Kidney (tissue), 14 donors: ENCODE measurements around the gene ZNF892. TPM values are rescaled to one million over a fixed set of nuclear protein-coding genes. Genes with fewer than 3 reads are reported as not detected.

Experiments used
- DNase-seq, 5 donors: peaks; one replicate each; pipeline ENCODE4 v3.0.0-alpha.2; 2013 to 2020
- FAIRE-seq: peaks from 2 replicates; lab custom pipeline; 2012; peaks lifted over from hg19 to GRCh38; lab: Jason Lieb, UNC
- H3K27ac ChIP-seq, 2 donors: one replicate each; pipeline ENCODE4 v1.7.0; 2013; ENCODE audit warnings: low read depth in 2 of 2, low read length in 2 of 2, inconsistent platforms in 1 of 2
- H3K27me3 ChIP-seq: one replicate; pipeline ENCODE4 v1.7.1; 2013; ENCODE audit warnings: low read length, inconsistent platforms; ENCODE audit not compliant: control insufficient read depth, insufficient read depth
- H3K36me3 ChIP-seq, 3 donors: one replicate each; pipeline versions ENCODE4 v1.7.0 to v1.7.1; 2013; ENCODE audit warnings: low read length in 3 of 3, control low read depth in 1 of 3, inconsistent platforms in 1 of 3; ENCODE audit not compliant: insufficient read depth in 3 of 3, control insufficient read depth in 2 of 3
- H3K4me1 ChIP-seq, 3 donors: one replicate each; pipeline versions ENCODE4 v1.7.0 to v1.7.1; 2013; ENCODE audit warnings: low read length in 3 of 3, inconsistent platforms in 1 of 3, low read depth in 1 of 3; ENCODE audit not compliant: control insufficient read depth in 2 of 3, insufficient read depth in 2 of 3
- H3K4me3 ChIP-seq, 3 donors: one replicate each; pipeline versions ENCODE4 v1.7.0 to v1.8.1; 2013; ENCODE audit warnings: low read length in 3 of 3, control low read depth in 1 of 3, inconsistent platforms in 1 of 3
- H3K9ac ChIP-seq, 3 donors: one replicate each; pipeline versions ENCODE4 v1.7.0 to v1.7.1; 2013; ENCODE audit warnings: low read length in 3 of 3, control low read depth in 1 of 3, inconsistent platforms in 1 of 3
- H3K9me3 ChIP-seq, 3 donors: one replicate each; pipeline versions ENCODE4 v1.7.0 to v1.7.1; 2013; ENCODE audit warnings: low read length in 3 of 3, control low read depth in 1 of 3, inconsistent platforms in 1 of 3; ENCODE audit not compliant: control insufficient read depth in 2 of 3, insufficient read depth in 1 of 3
- intact Hi-C: fragments of 100-400 bp; cut with DNase I; formaldehyde crosslinking; loops from one replicate; pipeline ENCODE4 v1.11.1; 2022
- polyA plus RNA-seq: library from polyadenylated mRNA; stranded (reverse); fragments of 350-450 nt; fragmentation: Illumina TruSeq; extraction: RNeasy Lipid Tissue Mini Kit (QIAGEN cat#74804); gene quantifications from one replicate; pipeline ENCODE4 v1.2.3, GENCODE V29; 2014; ENCODE audit warnings: low read depth, low replicate concordance; ENCODE audit not compliant: insufficient read depth
- total RNA-seq: library from RNA; stranded (reverse); fragmentation: NEBNext Ultra II Directional; extraction: Animal tissue kit (Norgen Biotek cat#: 25700); gene quantifications from one replicate; pipeline ENCODE4 v1.2.1, GENCODE V29; 2021
- TF ChIP-seq, protein P1 (sequence below): IDR thresholded peaks from 3 replicates; pipeline ENCODE4 v1.5.1; 2012; ENCODE audit warnings: mild to moderate bottlenecking, moderate library complexity, borderline replicate concordance; ENCODE audit not compliant: insufficient read depth; ENCODE audit errors: extremely low read depth
- donor health status: control.
- donor health status: control.
- donor health status: control.
- donor health status: control.
- donor health status: control.
- donor health status: DM: yes; HTN: yes; CAD: no.
- donor health status: Normal renal cell carcinoma (clear cell type).

Gene ZNF892
- total and polyA plus RNA-seq, 2 donors from 2014 or later = 0.34 to 6.2 TPM

GRCh38 chr2:95159690-95160449 is 47.5 kb upstream of the ZNF892 start, which contains the start of gene ZNF514:
ZNF514 (minus strand) TSS chr2:95159848; CDS start chr2:95153253, 6,595 bp downstream.
- FAIRE-seq = no peak
- intact Hi-C loops = no loop called here
- H3K4me1 ChIP-seq = peaks cover 0 to 18% (median 0%) of the 10 kb centered on the region in 3 donors
- no peaks in the 10 kb centered on the region for H3K9me3 ChIP-seq
- H3K4me3 ChIP-seq = peak within 1 kb of the TSS; percentile 72 to 83 (median 79)
- peak within 1 kb of the TSS; percentile 41 to 77 for H3K27ac ChIP-seq
- H3K27me3 ChIP-seq = no peaks in the 10 kb centered on the region
- peak within 1 kb of the TSS; percentile 30 to 83 (median 43) for H3K9ac ChIP-seq
- DNase-seq = peak; percentile 63 to 91 (median 86)
- H3K36me3 ChIP-seq = peaks cover 0 to 9% (median 0%) of the 10 kb centered on the region in 3 donors
- TF ChIP-seq, protein P1, sequence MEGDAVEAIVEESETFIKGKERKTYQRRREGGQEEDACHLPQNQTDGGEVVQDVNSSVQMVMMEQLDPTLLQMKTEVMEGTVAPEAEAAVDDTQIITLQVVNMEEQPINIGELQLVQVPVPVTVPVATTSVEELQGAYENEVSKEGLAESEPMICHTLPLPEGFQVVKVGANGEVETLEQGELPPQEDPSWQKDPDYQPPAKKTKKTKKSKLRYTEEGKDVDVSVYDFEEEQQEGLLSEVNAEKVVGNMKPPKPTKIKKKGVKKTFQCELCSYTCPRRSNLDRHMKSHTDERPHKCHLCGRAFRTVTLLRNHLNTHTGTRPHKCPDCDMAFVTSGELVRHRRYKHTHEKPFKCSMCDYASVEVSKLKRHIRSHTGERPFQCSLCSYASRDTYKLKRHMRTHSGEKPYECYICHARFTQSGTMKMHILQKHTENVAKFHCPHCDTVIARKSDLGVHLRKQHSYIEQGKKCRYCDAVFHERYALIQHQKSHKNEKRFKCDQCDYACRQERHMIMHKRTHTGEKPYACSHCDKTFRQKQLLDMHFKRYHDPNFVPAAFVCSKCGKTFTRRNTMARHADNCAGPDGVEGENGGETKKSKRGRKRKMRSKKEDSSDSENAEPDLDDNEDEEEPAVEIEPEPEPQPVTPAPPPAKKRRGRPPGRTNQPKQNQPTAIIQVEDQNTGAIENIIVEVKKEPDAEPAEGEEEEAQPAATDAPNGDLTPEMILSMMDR = no peak

GRCh38 chr2:95165030-95165370 is 42.3 kb upstream of the ZNF892 start:
- FAIRE-seq (no peak), DNase-seq (no peak)
- intact Hi-C loops = no loop called here
- H3K27me3 ChIP-seq = no peaks in the 10 kb centered on the region
- no peaks in the 10 kb centered on the region for H3K36me3 ChIP-seq
- H3K9ac ChIP-seq = peak overlapping the region; percentile 93 to 96 (median 94)
- no peaks in the 10 kb centered on the region for H3K9me3 ChIP-seq
- peak overlapping the region; percentile 96 to 99 (median 97) for H3K4me3 ChIP-seq
- H3K4me1 ChIP-seq = peaks cover 0 to 15% (median 4%) of the 10 kb centered on the region in 3 donors
- H3K27ac ChIP-seq = peak overlapping the region; percentile 96 to 98
- TF ChIP-seq, protein P1 = no peak

- peaks cover 0 to 15% (median 4%) of the 10 kb centered on the region in 3 donors for H3K4me1 ChIP-seq
- TF ChIP-seq, protein P1 = no peak
- no peaks in the 10 kb centered on the region for H3K9me3 ChIP-seq
- intact Hi-C loops = no loop called here
- peak within 1 kb of the TSS; percentile 94 to 96 (median 95) for H3K9ac ChIP-seq
- H3K27ac ChIP-seq = peak within 1 kb of the TSS; percentile 96 to 98
- no peaks in the 10 kb centered on the region for H3K27me3 ChIP-seq
- FAIRE-seq (no peak), DNase-seq (peak; percentile 98 to 100 (median 99))
- H3K36me3 ChIP-seq = no peaks in the 10 kb centered on the region
- H3K4me3 ChIP-seq = peak within 1 kb of the TSS; percentile 96 to 99 (median 97)
These were observed 41.8 kb upstream of the ZNF892 start, which contains the start of gene ZNF2 for GRCh38 chr2:95165371-95166064. ZNF2 (plus strand) TSS chr2:95165809; CDS start chr2:95176227, 10,418 bp downstream.
